Jurkat, Clone E6-1 (cell line): ENCODE measurements around the gene TTC33.

Experiments used
- DNase-seq: peaks from one replicate; pipeline ENCODE4 v3.0.0-alpha.2; 2011; ENCODE audit warnings: low read depth, low spot score
- H3K4me3 ChIP-seq: 2 replicates; pipeline ENCODE4 v1.5.1; 2011; ENCODE audit warnings: mild to moderate bottlenecking, low read length, control low read depth, moderate library complexity

Gene TTC33

DNA sequence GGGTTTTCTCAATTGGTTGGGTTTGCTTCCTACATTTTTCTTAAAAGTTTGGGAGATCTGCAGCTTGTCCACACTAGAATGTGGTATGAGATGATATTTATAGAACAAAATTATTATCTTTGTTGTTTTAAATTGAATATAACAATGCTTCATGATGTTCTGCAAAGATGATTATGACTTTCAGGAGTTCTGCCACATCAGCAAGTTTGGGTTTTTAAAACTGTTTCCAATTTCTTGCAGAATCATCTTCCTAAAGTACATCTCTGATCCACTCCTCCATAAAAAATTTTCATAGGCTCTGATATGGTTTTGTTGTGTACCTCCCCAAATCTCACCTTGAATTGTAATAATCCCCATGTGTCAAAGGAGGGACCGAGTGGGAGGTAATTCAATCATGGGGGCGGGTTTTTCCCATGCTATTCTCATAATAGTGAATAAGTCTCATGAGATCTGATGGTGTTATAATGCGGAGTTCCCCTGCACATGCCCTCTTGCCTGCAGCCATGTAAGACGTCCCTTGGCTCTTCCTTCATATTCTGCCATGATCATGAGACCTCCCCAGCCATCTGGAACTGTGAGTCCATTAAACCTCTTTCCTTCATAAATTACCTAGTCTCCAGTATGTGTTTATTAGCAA lies 195.2 kb downstream of the TTC33 start:
- no peak for DNase-seq
- H3K4me3 ChIP-seq: no peak overlapping the region

DNA sequence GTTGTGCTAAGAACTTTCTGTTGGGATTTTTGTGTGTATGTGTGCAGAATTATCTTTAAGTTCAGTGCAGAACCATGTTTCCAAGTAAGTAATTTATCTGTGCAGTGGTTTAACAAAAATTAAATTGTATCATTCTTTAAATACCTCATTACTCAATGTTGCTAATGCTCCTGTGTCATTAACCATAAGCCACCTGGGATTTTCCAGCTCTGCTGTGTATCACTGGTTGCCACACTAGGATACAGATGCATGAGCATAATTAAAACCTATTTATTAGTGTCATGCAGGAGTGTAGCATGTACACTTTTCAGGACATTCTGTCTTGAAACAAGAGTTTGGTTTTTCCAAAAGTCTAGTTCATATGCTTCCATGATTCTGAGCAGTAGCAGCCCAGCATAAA lies 196.5 kb downstream of the TTC33 start:
- H3K4me3 ChIP-seq: no peak overlapping the region
- no peak for DNase-seq

DNA sequence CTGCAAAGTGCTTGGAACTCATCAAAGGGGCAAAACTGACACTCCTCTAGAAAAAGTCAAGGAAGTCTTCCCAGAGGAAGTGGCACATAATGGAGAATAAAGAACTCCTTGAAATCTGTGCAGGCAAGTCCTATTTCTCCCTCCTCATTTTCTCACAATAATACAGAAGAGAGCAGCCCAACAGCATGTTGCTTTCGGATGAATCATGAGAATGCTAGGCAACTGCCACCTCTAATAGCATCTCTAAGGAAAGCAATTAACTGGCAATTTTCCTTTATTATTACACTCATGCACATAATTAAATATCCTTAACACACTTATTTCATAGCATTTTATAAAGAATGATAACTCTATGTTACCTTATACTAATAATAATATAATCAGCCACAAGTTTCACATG lies 198.3 kb downstream of the TTC33 start:
- no peak overlapping the region for H3K4me3 ChIP-seq
- DNase-seq: no peak

- H3K4me3 ChIP-seq: no peak overlapping the region
- no peak for DNase-seq
Measured at GRCh38 chr5:40556811-40557210, 198.9 kb downstream of the TTC33 start.

GRCh38 chr5:40555886-40556285 lies 199.9 kb downstream of the TTC33 start:
- H3K4me3 ChIP-seq: no peak overlapping the region
- no peak for DNase-seq

GRCh38 chr5:40554813-40555212 lies 200.9 kb downstream of the TTC33 start:
- no peak overlapping the region for H3K4me3 ChIP-seq

DNA sequence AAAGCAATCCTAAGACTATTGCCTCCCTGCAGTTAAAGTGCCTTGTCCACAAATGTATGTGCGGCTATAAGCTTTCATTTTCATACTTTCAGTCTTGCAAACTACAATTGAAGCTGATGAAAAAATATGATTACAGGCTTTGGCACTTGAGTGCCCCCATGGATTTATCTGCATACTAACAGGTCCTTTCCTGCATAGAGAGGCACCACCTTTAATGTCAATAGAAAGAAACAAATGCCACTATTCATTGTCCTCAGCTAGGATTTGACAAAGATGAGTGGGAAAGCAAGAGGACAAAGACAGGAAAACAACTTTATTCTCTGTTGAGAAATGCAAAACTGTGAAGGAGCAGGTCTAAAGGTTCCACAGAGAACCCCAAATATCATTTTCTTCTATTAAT lies 201.7 kb downstream of the TTC33 start:
- H3K4me3 ChIP-seq: no peak overlapping the region
- DNase-seq: no peak

More at GRCh38 chr5:40554813-40555212, 200.9 kb downstream of the TTC33 start:
- DNase-seq: no peak

DNA sequence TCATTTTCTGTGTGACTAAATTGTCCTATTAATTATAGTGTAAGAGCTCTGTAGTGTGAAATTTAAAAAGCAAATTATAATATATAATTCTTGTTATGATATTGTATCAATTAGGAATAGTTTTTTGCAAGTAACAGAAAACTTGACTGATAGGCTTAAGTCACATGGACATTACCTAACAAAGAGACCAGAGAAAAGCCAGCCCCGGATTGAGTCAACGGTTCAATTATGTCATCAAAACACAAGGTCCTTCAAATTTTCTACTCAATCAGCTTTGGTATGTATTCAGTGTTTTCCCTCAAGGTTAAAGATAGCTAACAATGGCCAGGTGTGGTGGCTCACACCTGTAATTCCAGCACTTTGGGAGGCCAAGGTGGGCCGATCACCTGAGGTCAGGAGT lies 202.8 kb downstream of the TTC33 start:
- no peak for DNase-seq
- H3K4me3 ChIP-seq: no peak overlapping the region

DNA sequence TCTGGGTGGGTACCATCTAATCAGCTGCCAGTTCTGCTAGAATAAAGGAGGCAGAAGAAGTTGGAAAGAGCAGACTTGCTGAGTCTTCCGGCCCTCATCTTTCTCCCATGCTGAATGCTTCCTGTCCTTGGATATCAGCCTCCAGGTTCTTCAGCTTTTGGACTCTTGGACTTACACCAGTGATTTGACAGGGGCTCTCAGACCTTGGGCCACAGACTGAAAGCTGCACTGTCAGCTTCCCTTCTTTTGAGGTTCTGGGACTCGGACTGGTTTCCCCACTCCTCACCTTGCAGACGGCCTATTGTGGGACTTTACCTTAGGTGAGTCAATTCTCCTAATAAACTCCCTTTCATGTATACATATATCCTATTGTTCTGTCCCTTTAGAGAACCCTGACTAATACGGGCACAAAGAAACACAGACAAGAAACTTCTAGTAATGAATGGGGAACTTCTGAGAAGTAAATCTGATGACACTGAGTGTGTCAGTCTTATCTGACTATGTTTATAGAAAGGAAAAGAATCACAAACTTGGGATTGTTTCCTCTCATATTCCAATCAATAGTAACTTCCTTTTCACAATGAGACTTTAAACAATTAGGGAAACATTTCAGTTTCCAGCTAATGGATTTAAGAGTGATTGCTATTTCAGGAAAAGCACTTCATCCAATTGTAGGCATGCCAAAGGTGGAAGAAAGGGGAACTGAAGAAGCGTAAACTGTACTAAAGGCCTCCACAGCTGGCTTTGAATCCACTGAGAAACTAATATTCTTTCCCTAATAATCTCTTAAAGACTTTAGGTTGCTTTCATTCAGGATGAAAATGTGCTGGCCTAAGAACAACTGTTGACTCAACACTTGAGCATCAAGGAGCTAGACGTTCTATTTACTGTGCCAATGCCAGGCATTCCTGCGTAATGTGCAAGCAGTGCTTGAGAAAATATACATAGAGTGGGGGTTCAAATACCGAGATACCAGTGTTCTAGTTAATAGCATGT lies 204.0 kb downstream of the TTC33 start:
- no peak for DNase-seq
- H3K4me3 ChIP-seq: no peak overlapping the region

- no peak for DNase-seq
- H3K4me3 ChIP-seq: no peak overlapping the region
Measured at GRCh38 chr5:40550481-40550880, 205.3 kb downstream of the TTC33 start.

DNA sequence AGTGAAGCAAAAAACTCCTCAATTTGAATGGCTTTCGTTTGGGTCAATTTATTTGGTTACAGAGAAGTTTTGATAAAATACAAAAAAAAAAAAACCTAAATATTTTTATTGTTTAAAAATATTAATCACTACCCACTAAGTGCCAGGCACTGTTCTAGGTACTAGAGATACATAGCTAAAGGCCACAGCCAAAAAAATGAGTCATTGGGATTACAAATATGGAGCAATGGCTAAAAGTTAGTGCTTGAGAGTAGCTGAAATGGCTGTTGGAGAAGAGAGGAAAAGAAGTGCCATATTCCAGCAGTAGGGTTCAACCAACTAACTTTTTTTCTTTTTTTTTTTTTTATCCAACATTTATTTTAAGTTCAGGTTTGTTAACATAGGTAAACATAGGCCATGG lies 206.1 kb downstream of the TTC33 start:
- DNase-seq: no peak
- H3K4me3 ChIP-seq: no peak overlapping the region

- H3K4me3 ChIP-seq: no peak overlapping the region
- no peak for DNase-seq
Measured at GRCh38 chr5:40547994-40548575, 207.7 kb downstream of the TTC33 start.

GRCh38 chr5:40547557-40547956 lies 208.2 kb downstream of the TTC33 start:
- DNase-seq: no peak
- no peak overlapping the region for H3K4me3 ChIP-seq

- DNase-seq: no peak
- no peak overlapping the region for H3K4me3 ChIP-seq
Measured at GRCh38 chr5:40540301-40540700, 215.5 kb downstream of the TTC33 start.

GRCh38 chr5:40524677-40525076 lies 231.1 kb downstream of the TTC33 start:
- no peak overlapping the region for H3K4me3 ChIP-seq
- DNase-seq: no peak

DNA sequence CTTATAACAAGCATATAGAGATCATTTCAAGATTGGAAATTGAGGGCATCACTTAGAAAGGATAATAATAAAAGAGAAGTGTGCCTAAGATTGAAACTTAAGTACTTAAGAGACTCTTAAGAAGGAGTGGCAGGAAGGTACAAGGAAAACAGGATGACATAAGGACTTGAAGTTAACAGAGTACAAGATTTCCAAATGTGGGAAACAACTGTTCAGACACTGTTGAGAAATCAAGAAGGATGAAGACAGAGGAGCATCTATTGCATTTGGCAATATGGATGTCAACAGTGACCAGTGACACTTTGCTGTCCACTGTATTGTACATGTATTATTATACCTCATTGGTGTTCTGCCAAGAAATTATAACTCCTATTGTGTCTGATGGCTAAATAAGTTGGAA lies 233.8 kb downstream of the TTC33 start:
- no peak overlapping the region for H3K4me3 ChIP-seq
- no peak for DNase-seq

- H3K4me3 ChIP-seq: no peak overlapping the region
- DNase-seq: no peak
Measured at GRCh38 chr5:40521108-40521785, 234.5 kb downstream of the TTC33 start.

DNA sequence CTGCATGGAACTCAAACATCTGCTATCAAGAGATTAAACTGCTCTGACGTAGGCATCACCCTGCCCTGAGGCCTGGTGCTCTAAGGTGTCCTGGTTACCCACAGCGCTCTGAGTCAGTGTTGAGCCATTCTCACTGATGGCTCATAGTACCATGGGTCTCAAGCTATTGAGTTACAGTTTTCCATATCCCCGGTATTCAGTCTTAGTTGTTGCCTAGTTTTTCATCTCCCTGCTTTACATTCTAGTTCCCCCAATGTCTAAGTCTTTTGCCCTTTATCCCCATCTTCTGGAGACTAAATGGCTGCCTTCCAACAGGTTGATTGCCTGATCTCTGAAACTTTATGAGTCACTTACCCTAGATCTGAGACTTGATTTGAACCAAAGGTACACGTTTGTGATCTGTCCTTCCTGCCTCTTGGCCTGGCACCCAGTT lies 237.3 kb downstream of the TTC33 start:
- H3K4me3 ChIP-seq: no peak overlapping the region
- DNase-seq: no peak

DNA sequence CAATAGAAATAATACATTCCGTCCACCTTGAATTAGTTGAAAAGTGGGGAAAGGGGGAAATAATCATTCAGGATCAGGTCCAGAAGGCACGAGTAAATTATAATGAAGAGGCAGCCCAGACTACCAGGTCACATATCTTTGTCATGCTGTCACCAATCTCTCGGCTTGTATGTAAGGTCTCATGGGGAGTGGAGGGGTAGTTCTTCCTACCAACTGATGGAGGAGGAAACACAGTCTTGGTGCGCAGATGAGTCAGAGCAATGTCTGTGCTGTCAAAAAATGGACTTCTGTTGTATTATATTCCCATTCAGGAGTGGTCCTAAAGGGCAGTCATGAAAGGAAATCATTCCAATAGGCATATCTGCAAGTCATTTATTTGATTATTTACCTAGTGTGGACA lies 240.3 kb downstream of the TTC33 start:
- no peak for DNase-seq
- no peak overlapping the region for H3K4me3 ChIP-seq

DNA sequence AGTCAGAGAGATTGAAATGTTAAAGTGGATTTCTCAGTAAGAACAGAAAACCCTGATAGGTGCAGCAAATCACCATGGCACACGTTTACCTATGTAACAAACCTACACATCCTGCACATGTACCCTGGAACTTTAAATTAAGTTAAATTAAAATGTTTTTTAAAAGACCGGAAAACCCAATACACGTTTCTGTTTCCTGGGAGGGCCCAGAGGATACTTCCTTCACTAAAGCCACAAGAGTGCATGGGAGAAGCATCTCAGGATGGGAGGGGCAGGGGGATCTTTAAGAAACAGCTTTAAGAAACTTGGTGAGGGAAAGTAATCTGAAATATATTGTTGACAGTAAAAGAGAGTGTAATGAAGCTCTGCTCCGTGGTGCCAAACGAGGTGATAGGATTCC lies 240.8 kb downstream of the TTC33 start:
- no peak for DNase-seq
- no peak overlapping the region for H3K4me3 ChIP-seq
